ENCODE data around the gene ADRA2C.

- TF ChIP-seq POLR2AphosphoS5 (IDR thresholded peaks at IDR 0.05) (no peak), CTCF (IDR thresholded peaks at IDR 0.05 in 8 of 11, conservative IDR thresholded peaks at IDR 0.05 in 3 of 11) (peak in 1 of 11 experiments; percentile 4), POLR2A (IDR thresholded peaks at IDR 0.05) (no peak)
Observed at GRCh38 chr4:3746701-3747580, 19.2 kb upstream of the ADRA2C start.

Measured in spleen (tissue), 7 donors.